ENCODE data around the gene CA9.

Gene CA9

DNA sequence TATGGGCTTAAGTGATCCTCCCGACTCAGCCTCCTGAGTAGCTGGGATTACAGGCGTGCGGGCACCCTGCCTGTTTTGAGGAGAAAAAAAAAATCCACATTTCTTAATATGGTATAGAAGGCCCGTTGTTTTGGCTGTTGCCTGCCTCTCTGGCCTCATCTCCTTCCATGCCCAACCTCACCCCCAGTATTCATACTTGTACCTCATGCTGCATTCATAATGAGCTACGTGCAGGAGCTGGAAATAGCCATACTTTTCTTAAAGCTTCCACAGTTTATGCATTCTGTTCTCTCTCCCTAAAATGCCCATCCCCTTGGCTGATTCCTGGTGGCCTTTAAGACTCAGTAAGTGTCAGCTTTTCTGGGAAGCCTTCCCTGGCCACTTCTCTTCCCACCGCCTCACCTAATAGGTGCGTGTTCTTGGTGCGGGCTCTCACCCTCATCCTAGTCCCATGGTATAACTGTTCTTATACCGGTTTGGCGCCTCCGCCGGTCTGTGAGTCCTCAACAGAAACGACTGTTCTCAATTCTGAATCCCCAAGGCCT is 18.1 kb downstream of the CA9 start:
- DNase-seq (ENCODE audit: low read depth in 2 of 2): no peak

DNA sequence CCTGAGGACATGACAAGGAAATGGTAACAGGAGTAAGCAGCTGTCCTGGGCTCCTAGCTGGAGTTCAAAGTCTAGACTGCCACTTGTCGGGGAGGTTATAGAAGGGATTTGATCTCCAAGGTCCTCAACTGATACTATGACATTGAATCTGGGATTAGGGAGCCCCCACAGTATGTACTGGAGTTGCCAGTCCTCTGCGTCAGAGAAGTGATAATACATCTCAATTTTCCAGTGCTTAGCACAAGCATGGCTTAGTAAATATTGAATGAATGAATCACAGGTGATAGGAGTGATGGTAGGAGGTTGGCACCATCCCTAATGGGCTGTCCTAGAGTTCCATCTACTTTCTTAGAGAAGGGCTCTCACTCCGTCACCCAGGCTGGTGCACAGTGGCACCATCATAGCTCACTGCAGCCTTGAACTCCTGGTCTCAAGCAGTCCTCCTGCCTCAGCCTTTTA is 22.2 kb downstream of the CA9 start:
- DNase-seq (ENCODE audit: low read depth in 2 of 2): no peak

DNA sequence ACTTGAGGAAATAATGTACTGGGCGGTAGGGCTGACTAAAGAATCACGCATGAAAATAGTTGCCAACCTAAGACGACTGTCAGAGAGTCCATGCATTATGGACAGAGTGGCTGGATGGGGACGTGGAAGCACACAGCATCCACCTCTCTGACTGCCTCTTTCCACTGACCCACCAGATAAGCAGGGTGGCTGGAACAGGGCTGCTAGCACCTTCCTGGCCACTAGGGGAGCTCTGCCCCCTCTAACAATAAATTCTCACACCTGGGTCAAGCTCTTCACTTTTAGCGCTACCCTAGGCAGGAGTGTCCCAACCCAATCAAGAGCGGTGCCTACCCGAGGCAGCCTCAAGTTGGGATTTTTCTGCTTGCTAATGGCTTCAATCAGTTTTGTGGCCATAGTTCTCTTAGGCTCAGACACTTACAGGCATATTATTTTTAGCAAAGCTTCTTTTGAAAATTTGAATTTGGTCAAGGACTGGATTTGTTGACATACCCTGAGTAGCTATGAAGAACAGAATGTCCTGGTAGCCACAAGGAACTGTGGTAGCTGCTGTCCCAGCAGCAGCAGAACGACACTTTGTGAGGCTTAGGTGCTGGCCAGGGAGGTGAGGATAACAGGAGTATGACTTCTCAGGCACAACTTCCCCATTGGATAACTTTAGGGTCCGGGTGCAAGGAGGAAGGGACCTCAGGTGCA is 22.9 kb downstream of the CA9 start:
- peak; percentile 21 to 36 for DNase-seq (ENCODE audit: low read depth in 2 of 2)

DNA sequence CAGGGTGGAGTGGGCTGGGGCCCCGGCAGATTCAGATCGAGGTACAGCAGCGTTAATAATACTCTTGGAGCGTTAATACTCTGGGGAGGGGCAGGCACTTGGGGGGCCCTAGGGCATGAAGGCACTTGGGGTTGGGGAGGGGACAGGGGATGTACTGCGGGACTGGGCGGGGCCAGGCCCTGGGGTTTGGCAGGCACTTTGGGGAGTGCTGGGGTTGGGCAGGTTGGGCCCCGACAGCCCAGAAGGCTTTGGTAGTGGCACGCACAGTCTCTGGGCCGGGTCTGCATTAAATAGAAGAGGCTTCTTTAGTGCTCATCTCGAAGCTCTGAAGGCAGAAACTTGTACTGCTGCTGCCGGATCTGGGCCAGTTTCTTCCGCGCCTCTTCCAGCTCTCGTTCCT is 23.8 kb downstream of the CA9 start:
- DNase-seq (ENCODE audit: low read depth in 2 of 2): no peak

DNA sequence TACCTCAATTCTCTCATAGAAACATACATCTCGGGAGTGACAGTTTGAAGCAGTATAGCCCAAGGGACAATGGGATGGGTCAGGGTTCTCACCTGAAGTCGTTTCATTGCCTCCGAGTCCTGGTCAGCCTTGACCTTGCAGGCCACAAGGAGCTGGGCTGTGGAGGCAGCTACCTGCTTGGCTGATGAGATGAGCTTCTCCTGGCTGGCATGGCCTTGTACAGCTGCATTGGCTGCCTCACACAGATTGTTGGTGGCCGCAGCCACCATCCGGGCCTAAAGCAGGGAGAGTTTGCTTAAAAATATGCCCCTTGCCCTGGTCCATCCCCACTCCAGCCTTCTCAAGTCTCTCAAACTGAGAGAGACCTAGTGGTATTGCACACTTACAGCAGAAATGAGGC is 24.5 kb downstream of the CA9 start:
- DNase-seq (ENCODE audit: low read depth in 2 of 2): no peak

DNA sequence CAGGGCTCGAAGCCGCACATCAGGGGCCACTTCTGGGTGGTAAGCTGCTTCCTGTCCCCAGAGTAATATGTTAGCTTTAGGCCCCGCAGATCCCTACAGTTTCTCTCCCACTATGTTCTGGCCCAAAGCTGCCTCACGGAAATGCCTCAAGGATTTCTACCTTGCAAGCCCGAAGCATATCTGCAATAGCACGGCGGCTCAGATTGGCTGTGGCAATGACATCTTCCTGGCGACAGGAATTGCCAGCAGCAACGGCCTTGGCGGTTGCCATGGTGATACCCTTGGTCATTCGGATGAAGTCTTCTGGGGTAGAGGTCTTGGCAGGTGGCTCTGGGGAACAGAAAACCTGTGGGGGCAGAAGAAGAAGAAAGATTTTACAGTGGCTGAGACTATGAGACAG is 26.3 kb downstream of the CA9 start:
- no peak for DNase-seq (ENCODE audit: low read depth in 2 of 2)

DNA sequence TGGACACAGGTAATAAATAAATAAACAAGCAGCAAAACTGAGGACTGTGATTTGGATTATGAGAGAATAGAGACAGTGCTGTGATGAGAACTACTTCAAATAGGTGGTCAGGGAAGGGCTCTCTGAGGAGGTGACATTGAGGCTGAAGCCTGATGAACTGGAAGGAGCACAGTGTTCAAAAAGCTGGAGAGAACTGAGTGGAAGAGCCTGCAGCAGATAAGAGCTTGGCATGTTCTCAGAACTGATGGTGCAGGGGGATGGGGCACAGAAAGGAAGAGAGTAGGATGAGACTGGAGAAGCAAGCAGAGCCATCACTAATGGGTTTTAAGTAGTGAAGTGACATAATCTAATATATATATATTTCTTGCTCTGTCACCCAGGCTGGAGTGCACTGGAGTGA is 27.2 kb downstream of the CA9 start:
- no peak for DNase-seq (ENCODE audit: low read depth in 2 of 2)

DNA sequence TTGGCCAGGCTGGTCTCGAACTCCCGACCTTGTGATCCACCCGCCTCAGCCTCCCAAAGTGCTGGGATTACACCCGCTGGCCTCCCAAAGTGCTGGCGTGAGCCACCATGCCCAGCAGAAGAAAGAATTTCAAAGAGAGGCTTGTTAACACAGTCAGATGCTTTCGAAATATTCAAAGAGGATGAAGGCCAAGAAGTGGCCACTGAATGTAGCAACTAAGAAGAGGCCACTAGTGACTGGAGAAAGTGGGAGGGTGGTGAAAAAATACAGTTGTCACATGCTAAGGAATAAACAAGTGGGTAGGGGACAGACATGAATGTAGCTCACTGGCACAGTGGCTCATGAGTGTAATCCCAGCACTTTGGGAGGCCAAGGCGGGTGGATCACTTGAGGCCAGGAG is 29.0 kb downstream of the CA9 start:
- DNase-seq (ENCODE audit: low read depth in 2 of 2): no peak

DNA sequence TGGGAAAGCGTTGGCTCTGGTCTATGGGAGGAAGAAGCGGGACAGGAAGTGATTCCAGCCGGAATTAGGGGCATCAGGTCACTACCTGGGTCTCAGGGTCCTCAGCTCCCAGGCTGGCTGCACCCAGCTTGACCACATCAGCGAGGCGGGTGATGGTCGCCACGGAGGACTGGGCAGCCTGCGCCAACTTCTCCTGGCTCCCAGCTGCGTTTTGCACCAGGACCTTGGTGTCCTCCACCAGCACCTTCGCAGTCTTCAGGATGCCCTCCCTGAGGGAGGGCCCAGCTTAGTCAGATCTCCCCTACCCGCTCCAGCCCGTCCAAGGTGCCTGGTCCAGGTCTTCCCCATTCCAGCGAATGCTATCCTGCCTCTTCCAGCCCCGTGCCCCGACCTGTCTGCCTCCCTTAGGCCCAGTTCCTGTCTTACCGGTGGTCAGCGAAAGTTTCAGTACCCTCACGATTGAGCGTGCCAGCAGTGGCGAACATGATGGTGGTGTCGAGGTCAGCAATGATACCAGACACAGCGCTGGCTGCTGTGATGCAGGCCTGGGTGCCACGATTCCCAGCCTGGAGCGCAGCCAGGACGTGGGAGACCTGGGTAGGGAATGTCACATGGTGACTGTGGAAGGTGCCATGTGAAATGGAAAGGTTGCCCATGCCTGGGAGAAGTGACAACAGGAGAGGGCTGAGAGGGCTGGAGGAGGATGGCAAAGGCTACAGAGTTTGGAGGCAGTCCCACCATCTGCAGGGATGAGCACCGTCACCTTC is 30.4 kb downstream of the CA9 start:
- DNase-seq (ENCODE audit: low read depth in 2 of 2): no peak

DNA sequence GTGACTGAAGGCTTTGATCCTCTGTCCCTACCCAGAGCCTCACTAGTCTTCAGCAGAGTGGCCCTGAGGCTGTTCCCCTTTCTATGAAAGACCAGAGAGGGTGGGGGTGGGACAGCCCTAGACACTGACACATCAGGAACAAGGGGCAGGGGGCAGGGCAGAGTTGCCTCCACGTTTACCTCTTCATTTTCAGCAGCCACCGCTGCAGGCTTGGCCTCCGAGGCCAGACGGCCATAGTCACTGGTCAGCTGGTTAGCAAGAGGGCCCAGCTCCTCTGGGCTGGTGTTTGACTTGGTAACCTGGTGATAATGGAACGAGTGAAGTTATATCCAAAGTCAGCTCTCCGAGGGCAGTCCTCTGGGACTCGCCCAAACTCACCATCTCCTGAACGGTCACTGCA is 31.6 kb downstream of the CA9 start:
- no peak for DNase-seq (ENCODE audit: low read depth in 2 of 2)

DNA sequence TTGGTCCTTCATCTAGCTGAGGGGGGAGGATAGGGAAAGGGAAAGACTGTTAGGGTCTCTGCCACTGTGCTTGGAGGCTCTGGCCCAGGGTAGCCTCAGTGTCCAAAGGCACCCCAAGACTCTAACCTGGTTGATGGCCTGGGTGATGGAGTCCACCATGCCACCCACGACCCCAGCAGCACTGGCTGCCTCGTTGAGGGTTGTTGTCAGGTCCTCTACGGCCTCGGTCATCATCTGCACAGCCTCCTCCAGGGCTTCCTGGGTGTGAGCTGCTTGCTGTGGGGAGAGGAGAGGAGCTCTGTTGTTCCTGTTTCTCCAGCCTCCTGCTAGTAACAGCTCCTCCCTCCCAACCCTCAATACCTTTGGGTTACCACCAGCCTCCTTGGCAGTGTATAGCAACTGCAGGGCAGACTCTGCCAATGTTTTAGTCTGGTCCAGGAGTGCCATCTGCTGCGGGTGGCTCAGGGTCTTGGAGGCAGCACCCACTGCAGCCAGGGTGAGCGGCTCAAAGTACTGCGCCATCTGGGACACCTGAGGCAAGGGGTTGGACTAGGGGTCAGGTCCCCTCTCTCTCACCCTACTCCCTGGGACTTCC is 32.2 kb downstream of the CA9 start:
- DNase-seq (ENCODE audit: low read depth in 2 of 2): no peak

DNA sequence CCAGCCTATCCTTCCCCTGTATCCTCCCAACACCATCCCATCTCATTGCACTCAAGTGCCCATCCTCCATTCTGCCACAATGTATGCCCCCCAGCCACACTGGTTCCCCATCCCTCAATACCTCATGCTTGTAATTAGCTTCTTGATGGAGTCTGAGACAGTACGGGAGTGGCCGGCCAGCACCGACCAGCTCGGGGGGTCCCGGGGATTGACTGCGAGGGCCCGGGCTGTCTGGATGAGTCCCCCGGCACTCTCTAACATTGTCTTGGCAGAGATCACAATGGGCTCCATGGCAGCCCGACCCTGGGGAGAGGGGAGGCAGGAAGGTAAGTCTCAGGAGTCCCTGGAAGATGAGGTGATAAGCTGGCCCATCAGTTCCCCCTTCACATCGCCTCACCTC is 33.2 kb downstream of the CA9 start:
- no peak for DNase-seq (ENCODE audit: low read depth in 2 of 2)

DNA sequence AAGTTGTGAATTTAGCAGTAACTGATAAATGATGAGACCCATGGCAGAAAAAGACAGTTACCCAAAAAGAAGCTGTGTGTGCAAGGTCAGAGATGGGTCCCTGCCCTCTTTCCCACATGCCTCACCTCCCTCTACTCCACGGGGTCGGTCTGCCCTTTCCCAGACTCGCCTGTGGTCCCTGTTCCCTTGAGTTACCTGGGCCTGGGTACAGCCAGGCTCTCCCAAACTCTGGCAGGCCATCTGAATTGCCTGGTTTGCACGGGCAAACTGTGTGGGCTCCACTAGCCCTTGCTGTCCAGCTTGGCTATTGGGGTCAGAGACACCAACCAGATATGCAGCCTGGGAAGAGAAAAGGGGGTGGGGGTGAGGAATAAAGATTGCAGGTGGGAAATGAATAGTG is 34.4 kb downstream of the CA9 start:
- DNase-seq (ENCODE audit: low read depth in 2 of 2): no peak

DNA sequence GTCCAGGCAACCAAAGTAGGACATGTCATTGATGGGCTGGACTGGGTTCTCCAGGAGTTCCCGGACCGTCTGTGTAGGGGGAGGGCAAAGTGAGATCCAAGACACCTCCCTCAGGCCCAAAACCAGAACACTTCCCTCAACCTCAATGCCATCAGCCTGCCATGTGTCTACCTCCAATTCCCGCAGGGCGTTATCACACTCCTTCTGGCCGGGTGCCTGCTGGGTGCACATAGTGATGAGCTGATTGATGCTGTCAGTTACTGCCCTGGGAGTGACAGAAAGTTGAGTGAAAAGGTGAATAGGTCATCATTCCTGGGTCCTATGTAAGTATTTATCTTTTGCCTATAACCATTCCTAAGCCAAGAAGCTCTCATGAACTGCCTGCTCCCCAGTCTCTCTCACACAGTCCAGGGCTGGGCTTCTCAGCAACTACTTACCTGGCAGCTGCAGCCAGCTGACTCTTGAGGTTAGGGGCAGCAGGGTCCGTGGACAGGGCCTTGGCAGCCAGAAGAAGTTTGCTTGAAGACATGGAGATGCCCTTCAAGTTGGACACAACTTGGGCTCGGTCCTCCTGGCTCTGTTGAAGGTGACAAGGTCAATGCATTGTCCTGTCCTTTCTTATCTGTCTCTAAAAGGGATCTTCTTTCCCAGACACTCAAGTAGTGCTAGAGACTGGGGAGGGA is 37.2 kb downstream of the CA9 start:
- DNase-seq (ENCODE audit: low read depth in 2 of 2): no peak

DNA sequence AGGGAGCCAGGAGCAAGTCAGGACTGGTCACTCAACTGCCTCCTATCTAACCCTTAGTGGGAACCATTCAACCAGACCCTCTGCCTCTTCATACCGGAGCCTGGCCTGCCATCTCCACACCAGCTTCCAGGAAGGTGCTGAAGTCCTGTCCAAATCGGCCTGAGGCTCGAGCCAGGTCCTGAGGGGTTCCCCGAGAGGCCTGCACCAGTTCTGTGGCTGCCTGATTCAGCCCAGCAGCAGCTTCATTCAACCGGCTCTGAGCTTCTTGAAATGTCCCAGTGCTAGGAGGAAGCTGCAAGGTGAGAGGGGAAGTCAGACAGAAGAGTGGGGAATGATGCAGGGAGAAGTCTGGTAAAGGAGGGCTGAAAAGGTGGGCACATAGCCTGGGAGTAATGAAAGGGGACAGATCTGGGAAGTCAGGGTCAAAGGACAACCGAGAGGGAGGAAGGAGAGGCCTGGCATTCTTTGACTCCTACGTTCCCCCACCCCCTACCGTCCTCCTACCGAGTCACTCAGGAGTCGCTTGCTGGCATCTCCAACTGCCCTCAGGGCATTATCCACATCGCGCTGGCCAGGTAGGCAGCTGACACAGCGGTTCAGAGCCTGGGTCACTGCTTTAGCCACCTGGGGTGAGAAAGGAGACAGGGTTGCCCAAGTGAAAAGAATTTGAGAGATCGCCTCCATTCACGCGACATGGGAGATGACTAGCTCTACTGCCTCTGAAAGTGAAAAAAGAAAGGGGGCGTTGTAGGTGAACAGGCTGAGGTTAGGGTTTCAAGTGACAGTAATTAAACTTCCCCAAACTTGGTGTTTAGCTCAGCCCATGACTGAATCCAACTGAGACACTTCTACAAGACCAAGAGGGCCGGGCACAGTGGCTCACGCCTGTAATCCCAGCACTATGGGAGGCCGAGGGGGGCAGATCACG is 38.0 kb downstream of the CA9 start:
- DNase-seq (ENCODE audit: low read depth in 2 of 2): no peak

DNA sequence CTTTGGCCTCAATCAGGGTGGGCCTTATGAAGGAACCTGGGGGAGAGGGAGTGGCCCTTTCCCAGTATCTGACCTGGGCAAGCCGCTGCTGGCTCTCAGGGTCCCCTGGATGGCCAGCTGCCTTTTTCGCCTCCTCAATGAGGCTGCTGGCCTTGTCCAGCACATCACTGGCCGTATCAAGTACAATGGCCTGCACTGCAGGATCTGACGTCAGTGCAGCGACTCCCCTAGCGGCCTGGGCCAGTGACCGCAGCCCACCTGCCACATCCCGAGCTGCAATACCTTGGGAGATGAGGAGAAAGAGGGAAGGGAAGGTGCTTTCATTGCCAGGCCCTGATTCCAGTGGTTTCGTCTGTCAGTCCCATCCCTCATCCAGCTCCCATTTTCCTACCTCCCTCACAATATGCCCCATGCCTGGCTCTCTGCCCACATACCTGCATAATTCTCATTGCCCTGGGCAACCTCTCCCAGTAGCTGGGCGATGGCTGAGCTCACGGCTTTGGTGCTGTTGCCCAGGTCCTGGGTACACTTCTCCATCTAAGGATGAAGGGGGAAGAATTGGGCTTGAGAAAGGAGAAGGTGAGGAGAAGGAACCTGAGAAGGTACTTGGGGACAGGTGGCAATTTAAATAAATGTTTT is 39.2 kb downstream of the CA9 start:
- DNase-seq (ENCODE audit: low read depth in 2 of 2): no peak

DNA sequence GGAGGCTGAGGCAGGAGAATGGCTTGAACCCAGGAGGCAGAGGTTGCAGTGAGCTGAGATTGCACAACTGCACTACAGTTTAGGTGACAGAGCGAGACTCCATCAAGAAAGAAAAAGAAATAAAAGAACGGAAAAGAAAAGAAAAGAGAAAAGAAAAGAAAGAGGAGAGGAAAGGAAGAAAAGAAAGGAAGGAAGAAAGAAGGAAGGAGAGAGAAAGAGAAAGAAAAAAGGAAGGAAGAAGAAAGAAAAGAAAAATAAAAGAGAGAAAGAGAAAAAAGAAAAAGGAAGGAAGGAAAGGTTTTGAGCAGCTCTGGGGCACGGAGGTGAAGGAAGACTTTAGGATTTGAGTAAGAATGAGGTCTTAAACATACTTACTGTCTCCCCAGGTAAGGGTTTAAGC is 39.9 kb downstream of the CA9 start:
- DNase-seq (ENCODE audit: low read depth in 2 of 2): no peak

DNA sequence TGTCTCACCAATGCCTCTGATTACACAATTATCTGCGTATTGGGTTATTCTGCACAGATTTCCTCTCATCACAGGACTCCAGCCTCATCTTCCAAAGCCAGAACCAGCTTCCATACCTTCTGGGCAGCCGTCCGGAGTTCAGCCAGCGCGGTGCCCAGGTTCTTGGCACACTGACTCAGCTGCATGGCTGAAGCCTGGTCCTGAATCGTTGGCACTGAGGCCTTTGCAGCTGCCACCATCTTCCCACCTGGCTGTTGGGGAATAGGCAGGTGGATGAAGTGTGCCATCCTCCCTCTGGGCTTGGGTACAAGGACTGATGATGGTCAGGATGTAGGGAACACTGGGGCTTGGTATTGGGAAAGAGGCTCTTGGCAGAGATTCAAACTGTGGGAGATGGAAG is 40.4 kb downstream of the CA9 start:
- no peak for DNase-seq (ENCODE audit: low read depth in 2 of 2)

DNA sequence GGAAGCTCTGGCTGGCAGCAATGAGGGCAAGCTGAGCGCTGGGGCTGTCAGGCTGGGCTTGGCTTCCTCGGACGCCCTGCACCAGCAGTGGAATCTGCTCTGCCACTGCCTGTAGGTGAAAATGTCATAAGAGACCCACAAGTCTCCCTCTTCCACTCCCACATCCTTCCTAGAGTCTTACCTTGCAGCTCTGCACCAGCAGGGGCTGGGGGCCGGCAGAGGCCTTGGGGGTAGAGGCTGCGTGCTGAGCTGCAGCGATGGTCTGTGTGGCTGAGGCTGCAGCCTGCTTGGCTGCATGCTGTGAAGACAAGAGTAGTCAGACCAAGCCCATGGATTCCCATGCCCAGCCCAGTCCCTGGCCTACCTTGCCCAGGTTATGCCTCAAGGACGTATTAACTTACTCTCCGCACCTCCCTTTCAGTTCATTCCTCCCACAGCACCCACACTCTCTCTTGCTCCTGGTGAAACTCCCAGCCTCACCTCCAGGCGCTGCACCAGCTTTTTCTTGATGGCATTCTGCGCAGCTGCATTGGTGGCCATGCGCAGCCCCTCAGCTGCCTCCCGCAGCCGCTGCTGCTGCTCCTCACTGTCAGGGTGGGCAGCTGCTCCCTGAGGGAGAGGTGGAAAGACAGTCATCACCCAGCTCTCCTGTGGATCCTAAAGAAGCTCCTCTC is 41.0 kb downstream of the CA9 start:
- DNase-seq (ENCODE audit: low read depth in 2 of 2): no peak

DNA sequence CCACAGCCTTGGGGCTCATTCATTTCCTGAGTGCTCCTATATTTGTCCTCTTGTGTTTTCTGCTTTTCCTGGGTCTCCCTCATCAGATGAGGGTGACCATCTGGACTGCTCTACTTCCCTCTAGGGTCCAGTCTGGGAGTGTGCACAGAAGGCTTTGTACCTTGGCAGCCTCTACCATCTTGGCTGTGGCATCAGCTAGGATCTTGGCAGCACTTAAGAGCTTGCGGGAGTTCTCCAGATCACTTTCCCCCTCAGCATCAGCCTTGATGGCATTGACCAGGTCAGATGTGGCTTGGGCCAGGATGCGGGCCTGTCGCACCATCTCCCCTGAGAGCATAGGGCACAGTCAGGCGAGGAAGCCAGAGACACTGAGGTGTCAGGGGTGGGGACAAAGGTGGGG is 42.5 kb downstream of the CA9 start:
- no peak for DNase-seq (ENCODE audit: low read depth in 2 of 2)

Measured in activated CD4-positive, alpha-beta T cell treated with anti-CD3 and anti-CD28 coated beads for 24 hours (primary cell).